H1 (cell line): ENCODE measurements around the gene PIF1. TPM values are rescaled to one million over a fixed set of nuclear protein-coding genes. Genes with fewer than 3 reads are reported as not detected.

Experiments used
- ASH2L ChIP-seq: fragments of 200-600, 300-600 bp; sonication (generic); IDR thresholded peaks from one replicate; pipeline ENCODE4 v1.7.1; 2017; ENCODE audit warnings: low read length
- RBBP5 ChIP-seq: IDR thresholded peaks from 2 replicates; pipeline ENCODE4 v1.7.1; 2012; ENCODE audit warnings: low read depth, mild to moderate bottlenecking, inconsistent platforms, low read length, moderate library complexity, borderline replicate concordance
- RFX5 ChIP-seq: IDR thresholded peaks from 2 replicates; pipeline ENCODE4 v1.6.1; 2011; ENCODE audit warnings: low read depth, low read length, improper control_type of control experiment, borderline replicate concordance
- RNF2 ChIP-seq: fragments of 200-900, 300-1000 bp; sonication (generic); IDR thresholded peaks from 2 replicates; pipeline ENCODE4 v1.7.1; 2016; ENCODE audit warnings: borderline replicate concordance, low read depth, mild to moderate bottlenecking, antibody characterized with exemption, low read length; ENCODE audit not compliant: poor library complexity, severe bottlenecking; ENCODE audit errors: missing control alignments
- SIN3A ChIP-seq, 2 experiments: IDR thresholded peaks in 1 of 2; conservative IDR thresholded peaks in 1 of 2; 2 replicates each; pipeline ENCODE4 v1.6.1; 2011 to 2012; ENCODE audit warnings: low read length in 2 of 2, improper control_type of control experiment in 1 of 2, low read depth in 1 of 2, mild to moderate bottlenecking in 1 of 2
- USF2 ChIP-seq: IDR thresholded peaks from 2 replicates; pipeline ENCODE4 v1.6.1; 2011; ENCODE audit warnings: low read length, improper control_type of control experiment
- polyA plus RNA-seq, 7 experiments: library from polyadenylated mRNA; depleted of rRNA in 3 of 7; stranded (reverse) in 5 of 7; unstranded in 2 of 7; fragments of >200 nt in 5 of 7; fragments of 200-250 nt in 2 of 7; gene quantifications; 1 replicate in 5 of 7; 2 replicates in 1 of 7; 4 replicates in 1 of 7; pipeline versions ENCODE4 v1.2.1 to v1.2.3, GENCODE V29; 2011 to 2013; ENCODE audit warnings: missing spikeins in 2 of 7, mixed read lengths in 2 of 7
- total RNA-seq: library from RNA; stranded (reverse); fragmentation: NEBNext Ultra II Directional; extraction: Animal tissue kit (Norgen Biotek cat#: 25700); gene quantifications from 2 replicates; pipeline ENCODE4 v1.2.1, GENCODE V29; 2021
- TF ChIP-seq, protein P1 (sequence below), 3 experiments: IDR thresholded peaks; 1 replicate in 2 of 3; 2 replicates in 1 of 3; pipeline versions ENCODE4 v1.5.1 to v1.6.1; 2011; ENCODE audit warnings: low read length in 3 of 3, mild to moderate bottlenecking in 3 of 3, inconsistent platforms in 2 of 3, low read depth in 1 of 3, moderate library complexity in 1 of 3; ENCODE audit not compliant: insufficient read depth in 1 of 3; ENCODE audit errors: control extremely low read depth in 1 of 3

The PIF1 gene
- total and polyA plus RNA-seq, 2 of the 8 experiments (the other 6 are each of a cell fraction or from before 2014, with no cell fraction given) = 73.3 to 138 TPM

DNA sequence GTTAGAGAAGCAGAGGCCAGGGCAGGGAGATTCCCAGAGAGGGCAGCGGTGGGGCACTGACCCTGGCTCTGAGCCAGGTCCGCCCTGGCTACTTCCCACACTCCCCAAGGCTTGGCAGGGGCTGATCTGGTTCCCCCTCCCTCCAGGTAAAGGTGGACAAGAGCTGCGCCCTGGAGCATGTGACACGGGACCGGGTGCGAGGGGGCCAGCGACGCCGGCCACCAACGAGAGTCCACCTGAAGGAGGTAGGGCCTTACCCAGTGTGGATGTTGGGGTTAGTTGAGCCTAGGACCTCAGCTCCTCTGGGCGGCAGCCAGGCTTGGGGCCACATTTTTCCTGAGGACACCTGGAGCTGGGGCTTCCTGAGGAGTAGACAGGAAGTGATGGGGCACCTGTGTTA, 35.9 kb upstream of the PIF1 start (continued):
- TF ChIP-seq, protein P1, sequence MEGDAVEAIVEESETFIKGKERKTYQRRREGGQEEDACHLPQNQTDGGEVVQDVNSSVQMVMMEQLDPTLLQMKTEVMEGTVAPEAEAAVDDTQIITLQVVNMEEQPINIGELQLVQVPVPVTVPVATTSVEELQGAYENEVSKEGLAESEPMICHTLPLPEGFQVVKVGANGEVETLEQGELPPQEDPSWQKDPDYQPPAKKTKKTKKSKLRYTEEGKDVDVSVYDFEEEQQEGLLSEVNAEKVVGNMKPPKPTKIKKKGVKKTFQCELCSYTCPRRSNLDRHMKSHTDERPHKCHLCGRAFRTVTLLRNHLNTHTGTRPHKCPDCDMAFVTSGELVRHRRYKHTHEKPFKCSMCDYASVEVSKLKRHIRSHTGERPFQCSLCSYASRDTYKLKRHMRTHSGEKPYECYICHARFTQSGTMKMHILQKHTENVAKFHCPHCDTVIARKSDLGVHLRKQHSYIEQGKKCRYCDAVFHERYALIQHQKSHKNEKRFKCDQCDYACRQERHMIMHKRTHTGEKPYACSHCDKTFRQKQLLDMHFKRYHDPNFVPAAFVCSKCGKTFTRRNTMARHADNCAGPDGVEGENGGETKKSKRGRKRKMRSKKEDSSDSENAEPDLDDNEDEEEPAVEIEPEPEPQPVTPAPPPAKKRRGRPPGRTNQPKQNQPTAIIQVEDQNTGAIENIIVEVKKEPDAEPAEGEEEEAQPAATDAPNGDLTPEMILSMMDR (IDR thresholded peaks at IDR 0.05; ENCODE audit: control extremely low read depth in 1 of 3, insufficient read depth in 1 of 3, low read depth in 1 of 3, low read length in 3 of 3) = no peak
- TF ChIP-seq RBBP5 (no peak), USF2 (no peak), ASH2L (no peak), RNF2 (no peak), SIN3A (conservative IDR thresholded peaks at IDR 0.05 in 1 of 2, IDR thresholded peaks at IDR 0.05 in 1 of 2; ENCODE audit: low read depth in 1 of 2, low read length in 2 of 2) (no peak), RFX5 (no peak)
